IPS-20b (cell line): ENCODE results near the gene ARPP21.

ENCODE experiments used
- H3K27ac ChIP-seq: one replicate; pipeline ENCODE4 v1.5.1; 2013; ENCODE audit warnings: low read length
- H3K27me3 ChIP-seq: 2 replicates; pipeline ENCODE4 v1.6.1; 2013; ENCODE audit warnings: mild to moderate bottlenecking, low read length, inconsistent platforms; ENCODE audit not compliant: insufficient read depth
- H3K36me3 ChIP-seq: 2 replicates; pipeline ENCODE4 v1.6.1; 2013; ENCODE audit warnings: low read depth, mild to moderate bottlenecking, inconsistent platforms, low read length, moderate library complexity; ENCODE audit not compliant: insufficient read depth
- H3K4me1 ChIP-seq: 2 replicates; pipeline ENCODE4 v1.6.1; 2013; ENCODE audit warnings: mild to moderate bottlenecking, control low read depth, inconsistent platforms, low read length, moderate library complexity; ENCODE audit not compliant: insufficient read depth
- H3K4me3 ChIP-seq: 2 replicates; pipeline ENCODE4 v1.5.1; 2013; ENCODE audit warnings: mild to moderate bottlenecking, low read length, inconsistent platforms
- H3K9ac ChIP-seq: 2 replicates; pipeline ENCODE4 v1.6.1; 2013; ENCODE audit warnings: low read depth, mild to moderate bottlenecking, inconsistent platforms, low read length, moderate library complexity
- H3K9me3 ChIP-seq: 2 replicates; pipeline ENCODE4 v1.6.1; 2013; ENCODE audit warnings: mild to moderate bottlenecking, low read depth, low read length, inconsistent platforms; ENCODE audit not compliant: insufficient read depth

ARPP21 gene

DNA sequence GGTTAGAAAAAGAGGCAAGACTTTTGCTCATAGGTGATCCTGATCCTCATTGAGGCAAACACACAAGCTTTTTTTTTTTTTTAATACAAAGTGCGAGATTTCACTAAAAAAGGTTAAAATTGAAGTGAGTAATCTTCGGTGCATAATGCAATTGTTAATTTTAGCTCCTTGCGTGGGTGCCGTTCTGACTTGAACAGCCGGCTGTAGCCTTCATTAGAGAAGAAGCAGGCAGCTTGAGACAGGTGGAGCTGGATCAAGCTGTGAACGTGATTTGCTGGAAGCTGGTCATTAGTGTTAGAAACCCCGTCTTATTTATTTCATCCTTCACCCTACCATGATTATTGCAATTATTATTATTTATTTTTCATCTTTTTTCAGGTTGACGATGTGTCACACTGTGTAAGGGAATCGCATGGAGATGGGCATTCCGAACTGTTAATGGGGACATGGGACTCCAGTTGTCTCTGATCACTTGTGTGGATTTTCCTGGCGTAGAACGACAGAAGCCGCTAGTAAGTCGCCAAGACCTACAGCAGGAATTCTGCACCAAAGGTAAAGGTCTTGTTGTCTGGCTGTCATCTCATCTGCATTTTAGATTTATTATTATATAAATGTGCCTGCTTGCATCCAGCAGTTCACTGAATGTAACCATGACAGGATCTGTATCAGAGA lies 40.2 kb downstream of the ARPP21 start:
- H3K27ac ChIP-seq, result no peak overlapping the region
- H3K36me3 ChIP-seq, result no peaks in the 10 kb centered on the region
- H3K9me3 ChIP-seq, result no peaks in the 10 kb centered on the region
- H3K4me3 ChIP-seq, result no peak overlapping the region
- no peaks in the 10 kb centered on the region for H3K27me3 ChIP-seq
- no peak overlapping the region for H3K9ac ChIP-seq
- H3K4me1 ChIP-seq, result no peaks in the 10 kb centered on the region

DNA sequence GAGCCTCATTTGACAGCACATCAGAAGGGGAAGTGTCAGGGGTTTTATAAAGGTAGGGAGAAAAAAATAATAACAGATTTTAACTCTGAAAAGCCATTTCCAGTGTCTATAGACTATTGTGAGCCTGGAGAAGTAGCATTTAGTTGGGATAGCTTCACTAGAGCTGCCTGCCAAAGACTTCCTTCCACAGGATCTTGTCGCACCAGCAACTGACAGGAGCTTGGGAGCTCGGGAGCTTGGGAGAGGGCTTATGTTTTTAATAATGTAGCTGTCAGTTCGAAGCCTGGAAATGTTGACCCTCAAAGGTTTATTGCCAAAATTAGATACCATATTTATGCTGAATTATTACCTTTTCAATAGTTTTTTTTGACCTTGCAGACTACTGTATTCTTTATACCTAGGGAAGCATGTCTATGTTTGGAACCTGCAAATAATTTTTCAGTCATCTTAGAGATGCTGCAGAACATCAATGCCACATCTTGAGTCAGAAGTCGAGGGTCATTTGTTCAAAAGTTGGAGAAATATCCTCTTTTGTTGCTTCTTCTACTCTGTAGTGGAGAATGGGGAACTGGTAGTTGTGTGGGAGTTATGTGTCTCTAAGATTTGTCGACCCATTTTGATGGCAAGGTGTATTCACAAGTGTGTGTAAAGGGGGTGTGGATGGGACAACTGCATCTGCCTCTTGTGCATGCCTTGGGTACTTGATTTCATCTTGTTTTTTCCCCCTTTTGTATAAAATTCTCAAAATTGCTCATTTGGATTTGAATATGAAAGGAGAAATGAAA lies 41.7 kb downstream of the ARPP21 start:
- Histone ChIP-seq H3K27me3 (no peaks in the 10 kb centered on the region), H3K27ac (no peak overlapping the region), H3K9me3 (no peaks in the 10 kb centered on the region), H3K9ac (no peak overlapping the region), H3K4me1 (no peaks in the 10 kb centered on the region), H3K4me3 (no peak overlapping the region), H3K36me3 (no peaks in the 10 kb centered on the region)

DNA sequence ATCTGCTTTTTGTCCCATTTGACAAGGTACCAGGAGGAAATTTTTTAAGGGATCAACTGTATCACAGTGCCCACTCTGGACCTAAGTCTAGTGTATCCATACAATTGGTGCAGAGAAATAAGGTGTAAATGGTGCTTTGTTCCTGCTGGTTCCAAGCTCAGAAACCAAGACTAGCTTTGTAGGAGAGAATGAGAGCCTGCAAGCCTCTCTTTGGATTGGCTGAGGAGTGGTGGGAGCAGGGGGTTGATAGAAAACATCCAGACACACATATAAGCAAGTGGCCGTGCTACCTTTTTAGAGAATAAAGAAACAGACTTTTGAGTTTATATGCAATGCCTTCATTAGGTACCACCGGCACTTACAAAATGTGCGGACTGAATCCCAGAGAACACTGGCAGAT lies 45.8 kb downstream of the ARPP21 start:
- Histone ChIP-seq H3K4me1 (no peaks in the 10 kb centered on the region), H3K27me3 (no peaks in the 10 kb centered on the region), H3K36me3 (no peaks in the 10 kb centered on the region), H3K9me3 (no peaks in the 10 kb centered on the region), H3K27ac (no peak overlapping the region), H3K4me3 (no peak overlapping the region), H3K9ac (no peak overlapping the region)

DNA sequence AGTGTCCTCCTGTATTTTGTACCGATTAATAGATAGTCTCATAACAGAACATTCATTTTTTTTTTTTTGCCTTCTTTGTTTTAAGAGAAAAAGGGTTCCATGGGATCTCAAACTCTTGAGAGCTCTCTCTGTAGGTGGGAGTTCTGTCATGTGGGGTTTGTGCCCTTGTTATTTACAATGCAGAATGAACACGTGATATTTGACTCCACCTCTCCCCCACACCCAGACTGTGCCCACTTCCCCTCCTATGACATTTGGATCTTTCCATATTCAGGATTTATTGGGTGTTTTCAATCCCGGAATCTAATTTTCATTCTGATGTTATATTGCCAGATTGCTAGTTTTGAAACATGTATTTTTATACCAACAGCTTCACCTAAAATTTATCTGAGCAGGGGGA lies 49.5 kb downstream of the ARPP21 start:
- Histone ChIP-seq H3K9me3 (no peaks in the 10 kb centered on the region), H3K27ac (no peak overlapping the region), H3K4me3 (no peak overlapping the region), H3K4me1 (no peaks in the 10 kb centered on the region), H3K36me3 (no peaks in the 10 kb centered on the region), H3K9ac (no peak overlapping the region), H3K27me3 (no peaks in the 10 kb centered on the region)

DNA sequence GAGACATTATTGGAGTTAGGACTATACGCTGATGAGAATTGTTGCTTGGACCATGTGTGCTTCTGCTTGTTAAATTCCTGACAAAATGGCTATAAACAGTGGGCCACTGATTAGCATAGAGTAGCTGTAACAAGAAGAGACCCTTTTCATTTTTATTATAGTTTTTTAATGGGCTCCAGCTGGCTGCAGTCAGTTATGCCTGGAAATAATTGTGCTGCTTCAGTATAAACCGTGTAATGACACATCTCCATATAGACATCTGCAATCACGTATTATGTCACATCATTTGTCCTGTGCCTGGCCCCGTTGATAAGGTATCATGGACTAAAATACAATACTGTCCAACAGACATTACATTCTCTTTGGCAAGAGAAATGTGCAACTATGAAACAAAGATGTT lies 50.9 kb downstream of the ARPP21 start:
- no peak overlapping the region for H3K27ac ChIP-seq
- H3K36me3 ChIP-seq, result no peaks in the 10 kb centered on the region
- H3K4me3 ChIP-seq, result no peak overlapping the region
- no peaks in the 10 kb centered on the region for H3K4me1 ChIP-seq
- no peak overlapping the region for H3K9ac ChIP-seq
- H3K27me3 ChIP-seq, result no peaks in the 10 kb centered on the region
- no peaks in the 10 kb centered on the region for H3K9me3 ChIP-seq

DNA sequence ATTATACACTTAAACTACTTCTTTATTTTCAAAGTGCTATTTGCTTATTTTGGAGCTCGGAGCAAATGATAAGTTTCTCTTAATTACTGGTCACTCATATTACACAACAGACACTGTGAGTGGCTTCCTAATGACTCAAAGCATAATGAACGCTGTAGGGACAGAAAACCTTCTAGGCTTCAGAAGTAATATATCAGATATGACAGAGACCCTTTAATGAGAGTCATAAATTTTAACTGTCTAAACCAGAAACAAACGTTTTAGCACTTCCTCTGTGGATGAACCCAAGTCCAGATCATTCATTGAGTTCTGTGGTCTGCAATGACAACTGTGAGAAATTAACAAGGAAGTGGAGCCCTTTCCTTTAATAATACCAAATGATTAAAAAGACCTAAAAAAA lies 66.6 kb downstream of the ARPP21 start:
- Histone ChIP-seq H3K9ac (no peak overlapping the region), H3K9me3 (no peaks in the 10 kb centered on the region), H3K27me3 (no peaks in the 10 kb centered on the region), H3K4me1 (no peaks in the 10 kb centered on the region), H3K4me3 (no peak overlapping the region), H3K27ac (no peak overlapping the region), H3K36me3 (no peaks in the 10 kb centered on the region)

DNA sequence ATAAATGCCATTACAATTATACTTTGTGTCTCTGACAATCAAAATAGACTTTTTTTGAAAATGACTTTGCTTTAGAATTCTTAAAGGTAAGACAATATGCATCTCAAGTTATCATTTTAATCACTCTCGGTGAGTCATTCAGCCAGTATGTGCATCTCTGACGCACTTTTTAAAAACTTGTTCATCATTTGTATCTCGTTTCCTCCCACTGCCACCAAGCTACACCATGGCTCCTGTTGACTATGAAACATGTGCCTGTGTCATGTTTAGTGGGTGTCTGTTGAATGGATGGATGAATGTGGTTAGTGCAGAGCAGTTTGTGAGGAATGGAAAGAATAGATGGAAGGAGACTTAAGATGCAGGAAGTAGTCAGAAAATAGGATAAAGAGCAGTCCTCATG lies 68.6 kb downstream of the ARPP21 start:
- no peak overlapping the region for H3K4me3 ChIP-seq
- H3K27me3 ChIP-seq, result no peaks in the 10 kb centered on the region
- H3K4me1 ChIP-seq, result no peaks in the 10 kb centered on the region
- H3K9me3 ChIP-seq, result no peaks in the 10 kb centered on the region
- no peaks in the 10 kb centered on the region for H3K36me3 ChIP-seq
- no peak overlapping the region for H3K27ac ChIP-seq
- H3K9ac ChIP-seq, result no peak overlapping the region

DNA sequence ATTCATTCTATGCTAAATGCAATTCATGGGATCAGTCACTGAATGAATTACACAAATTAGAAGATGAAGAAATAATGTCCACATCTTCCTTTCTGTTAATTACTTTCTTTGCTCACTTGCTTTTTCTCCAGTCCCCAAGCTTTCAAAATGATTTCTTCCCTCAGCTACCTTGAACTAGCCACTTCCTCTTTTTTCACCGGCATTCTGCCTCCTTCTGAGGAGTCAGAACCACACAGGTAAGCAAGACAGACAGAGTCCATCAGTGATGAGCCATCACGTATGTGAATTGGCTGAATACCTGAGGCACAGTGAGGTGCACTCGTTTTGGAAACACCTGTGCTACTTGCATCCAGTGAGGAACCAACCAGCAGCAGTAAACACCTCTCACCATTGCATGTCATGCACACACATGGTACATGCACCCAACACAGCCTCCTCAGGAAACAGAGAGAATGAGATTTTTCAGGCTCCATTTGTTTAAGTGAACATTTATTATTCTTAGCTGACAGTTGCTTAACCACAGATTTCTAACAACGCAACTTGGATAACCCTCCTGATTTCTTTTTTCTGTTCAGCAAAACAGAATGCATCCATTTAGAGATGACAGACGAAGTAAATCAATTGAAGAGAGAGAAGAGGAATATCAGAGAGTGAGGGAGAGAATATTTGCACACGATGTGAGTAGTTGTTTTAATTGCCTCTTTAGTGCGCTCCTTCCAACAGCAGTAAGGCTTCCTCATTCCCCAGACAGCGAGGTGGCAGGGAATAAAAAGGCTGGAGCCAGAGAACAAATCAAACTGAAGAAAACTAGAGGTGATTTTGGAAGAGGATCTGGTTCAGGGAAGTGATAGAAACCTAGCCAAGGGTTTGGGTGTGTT lies 69.3 kb downstream of the ARPP21 start:
- no peak overlapping the region for H3K9ac ChIP-seq
- no peak overlapping the region for H3K4me3 ChIP-seq
- H3K27me3 ChIP-seq, result no peaks in the 10 kb centered on the region
- no peaks in the 10 kb centered on the region for H3K9me3 ChIP-seq
- no peaks in the 10 kb centered on the region for H3K4me1 ChIP-seq
- no peaks in the 10 kb centered on the region for H3K36me3 ChIP-seq
- H3K27ac ChIP-seq, result no peak overlapping the region

DNA sequence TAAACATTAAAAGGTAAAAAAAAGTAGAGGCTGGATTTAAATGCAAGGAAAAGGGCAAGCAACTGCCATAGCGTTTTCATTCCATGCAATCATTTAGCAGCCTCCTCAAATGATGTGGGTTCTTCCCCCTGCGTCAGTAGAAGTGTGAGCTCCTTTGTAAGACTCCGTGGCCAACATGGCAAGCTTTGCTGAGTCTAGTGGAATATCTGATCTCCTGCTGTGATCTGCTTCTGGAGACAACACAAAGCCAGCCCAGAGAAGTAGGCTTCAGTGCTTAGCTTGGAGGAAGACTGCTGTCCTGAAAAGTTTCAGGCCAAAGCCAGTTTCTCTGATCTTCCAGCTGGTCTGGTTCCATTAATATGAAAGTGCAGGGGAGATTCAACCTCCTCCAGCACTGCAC lies 70.4 kb downstream of the ARPP21 start:
- no peaks in the 10 kb centered on the region for H3K9me3 ChIP-seq
- H3K36me3 ChIP-seq, result no peaks in the 10 kb centered on the region
- no peak overlapping the region for H3K4me3 ChIP-seq
- no peak overlapping the region for H3K27ac ChIP-seq
- H3K4me1 ChIP-seq, result no peaks in the 10 kb centered on the region
- no peaks in the 10 kb centered on the region for H3K27me3 ChIP-seq
- H3K9ac ChIP-seq, result no peak overlapping the region

DNA sequence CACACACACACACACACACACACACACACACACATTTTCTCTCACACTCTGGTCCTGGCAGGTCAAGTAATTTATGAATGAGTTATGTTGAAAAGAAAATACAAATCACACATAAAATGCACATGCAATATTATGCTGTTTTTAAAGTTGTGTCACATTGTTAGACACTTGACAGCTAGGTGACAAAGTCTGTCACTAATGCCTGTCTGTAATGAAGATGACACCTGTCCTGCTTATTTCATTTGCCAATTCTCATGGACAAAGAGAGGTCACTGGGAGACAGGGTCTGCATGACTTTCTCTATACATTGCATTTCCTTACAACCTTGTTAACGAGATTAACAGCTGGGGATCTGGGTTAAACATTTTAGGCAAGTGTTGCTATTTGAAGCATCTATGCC lies 71.2 kb downstream of the ARPP21 start:
- Histone ChIP-seq H3K36me3 (no peaks in the 10 kb centered on the region), H3K4me3 (no peak overlapping the region)

DNA sequence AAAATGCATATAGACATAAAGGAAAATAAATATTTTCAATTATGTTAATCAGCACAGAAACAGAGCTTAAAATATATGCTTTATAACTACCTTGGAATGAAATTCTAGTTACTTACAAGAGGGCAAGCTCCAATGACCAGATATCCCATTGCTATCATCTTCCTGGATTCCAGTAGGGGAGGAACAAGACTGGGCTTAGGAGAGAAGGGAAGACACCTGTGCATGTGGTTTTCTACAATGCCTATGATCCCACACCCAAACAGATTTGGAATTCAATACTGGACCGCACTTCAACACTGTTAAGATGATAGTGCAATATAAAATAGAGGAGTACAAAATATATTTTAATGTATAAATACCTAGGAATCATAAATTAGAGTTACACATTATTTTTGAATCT lies 79.6 kb downstream of the ARPP21 start:
- no peak overlapping the region for H3K9ac ChIP-seq
- no peaks in the 10 kb centered on the region for H3K9me3 ChIP-seq
- H3K4me1 ChIP-seq, result no peaks in the 10 kb centered on the region
- peaks cover 26% of the 10 kb centered on the region for H3K27me3 ChIP-seq
- H3K36me3 ChIP-seq, result no peaks in the 10 kb centered on the region
- no peak overlapping the region for H3K27ac ChIP-seq
- no peak overlapping the region for H3K4me3 ChIP-seq

More for the DNA sequence above, 71.2 kb downstream of the ARPP21 start:
- no peaks in the 10 kb centered on the region for H3K27me3 ChIP-seq
- no peaks in the 10 kb centered on the region for H3K4me1 ChIP-seq
- H3K27ac ChIP-seq, result no peak overlapping the region
- no peak overlapping the region for H3K9ac ChIP-seq
- H3K9me3 ChIP-seq, result no peaks in the 10 kb centered on the region
